ENCODE results near the gene UFSP2.

DNA sequence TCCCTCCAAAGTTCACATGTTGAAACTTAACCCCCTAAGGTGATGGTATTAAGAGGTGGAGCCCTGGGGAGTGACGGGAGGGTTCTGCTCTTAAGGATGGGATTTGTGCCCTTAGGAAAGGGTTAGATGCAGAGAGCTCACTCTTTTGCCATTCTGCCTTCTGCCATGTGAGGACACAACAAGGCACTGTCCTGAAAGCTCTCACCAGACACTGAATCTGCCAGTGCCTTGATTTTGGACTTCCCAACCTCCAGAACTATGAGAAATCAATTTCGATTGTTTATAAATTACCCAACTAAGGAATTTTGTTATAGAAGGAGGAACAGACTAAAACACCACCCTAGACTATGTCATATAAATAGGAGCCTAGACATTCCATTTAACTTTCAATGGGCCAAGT lies 41.7 kb downstream of the UFSP2 start:
- TF ChIP-seq, protein P1, sequence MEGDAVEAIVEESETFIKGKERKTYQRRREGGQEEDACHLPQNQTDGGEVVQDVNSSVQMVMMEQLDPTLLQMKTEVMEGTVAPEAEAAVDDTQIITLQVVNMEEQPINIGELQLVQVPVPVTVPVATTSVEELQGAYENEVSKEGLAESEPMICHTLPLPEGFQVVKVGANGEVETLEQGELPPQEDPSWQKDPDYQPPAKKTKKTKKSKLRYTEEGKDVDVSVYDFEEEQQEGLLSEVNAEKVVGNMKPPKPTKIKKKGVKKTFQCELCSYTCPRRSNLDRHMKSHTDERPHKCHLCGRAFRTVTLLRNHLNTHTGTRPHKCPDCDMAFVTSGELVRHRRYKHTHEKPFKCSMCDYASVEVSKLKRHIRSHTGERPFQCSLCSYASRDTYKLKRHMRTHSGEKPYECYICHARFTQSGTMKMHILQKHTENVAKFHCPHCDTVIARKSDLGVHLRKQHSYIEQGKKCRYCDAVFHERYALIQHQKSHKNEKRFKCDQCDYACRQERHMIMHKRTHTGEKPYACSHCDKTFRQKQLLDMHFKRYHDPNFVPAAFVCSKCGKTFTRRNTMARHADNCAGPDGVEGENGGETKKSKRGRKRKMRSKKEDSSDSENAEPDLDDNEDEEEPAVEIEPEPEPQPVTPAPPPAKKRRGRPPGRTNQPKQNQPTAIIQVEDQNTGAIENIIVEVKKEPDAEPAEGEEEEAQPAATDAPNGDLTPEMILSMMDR (IDR thresholded peaks at IDR 0.05; ENCODE audit: insufficient read depth, low read depth, low read length): no peak
- no peak for TF ChIP-seq EZH2 (IDR thresholded peaks at IDR 0.05; ENCODE audit: insufficient read depth, low read length)
